ENCODE results near the gene RRAS2. TPM values are rescaled to one million over a fixed set of nuclear protein-coding genes. Genes with fewer than 3 reads are reported as not detected.

The RRAS2 gene
- total and polyA plus RNA-seq, 7 donors = 15.5 to 48.5 (median 31.1) TPM

- no peak for DNase-seq
- H3K9me3 ChIP-seq = no peaks in the 10 kb centered on the region
- WGBS, 2 donors = 48 to 78% methylated on average over 5 of the region's 5 CpGs
- no peak overlapping the region for H3K27ac ChIP-seq
- no peaks in the 10 kb centered on the region for H3K36me3 ChIP-seq
- peaks cover 0 to 8% (median 0%) of the 10 kb centered on the region in 3 donors for H3K27me3 ChIP-seq
- TF ChIP-seq EP300 (IDR thresholded peaks at IDR 0.05) (no peak), CTCF (IDR thresholded peaks at IDR 0.05) (no peak), POLR2A (IDR thresholded peaks at IDR 0.05) (no peak), POLR2AphosphoS5 (IDR thresholded peaks at IDR 0.05) (no peak)
- H3K4me3 ChIP-seq = no peak overlapping the region
- intact Hi-C loops (cut with DNase I) = loop anchor here (5.0 kb wide), 1 partner anchor 96 kb away; no protein-coding TSS in a partner anchor
- peaks cover 0 to 5% (median 0%) of the 10 kb centered on the region in 4 donors for H3K4me1 ChIP-seq
These were observed 110.4 kb downstream of the RRAS2 start for GRCh38 chr11:14248580-14248981.

- intact Hi-C loops (cut with DNase I) = loop anchor here (5.0 kb wide), 1 partner anchor 93 kb away; no protein-coding TSS in a partner anchor
These were observed 113.5 kb downstream of the RRAS2 start for GRCh38 chr11:14245444-14245843.

GRCh38 chr11:14244926-14245325, 114.1 kb downstream of the RRAS2 start:
- Histone ChIP-seq H3K36me3 (no peaks in the 10 kb centered on the region), H3K4me1 (peaks cover 0 to 5% (median 0%) of the 10 kb centered on the region in 4 donors), H3K27ac (no peak overlapping the region), H3K9me3 (no peaks in the 10 kb centered on the region), H3K27me3 (peaks cover 0 to 8% (median 0%) of the 10 kb centered on the region in 3 donors), H3K4me3 (no peak overlapping the region)
- TF ChIP-seq POLR2A (IDR thresholded peaks at IDR 0.05) (no peak), EP300 (IDR thresholded peaks at IDR 0.05) (no peak), CTCF (IDR thresholded peaks at IDR 0.05) (no peak), POLR2AphosphoS5 (IDR thresholded peaks at IDR 0.05) (no peak)
- 93 to 95% methylated on average over 8 of the region's 8 CpGs for WGBS, 2 donors
- DNase-seq = no peak
- intact Hi-C loops (cut with DNase I) = loop anchor here (5.0 kb wide), 1 partner anchor 93 kb away; no protein-coding TSS in a partner anchor

More at GRCh38 chr11:14245444-14245843, 113.5 kb downstream of the RRAS2 start:
- Histone ChIP-seq H3K4me1 (peaks cover 0 to 5% (median 0%) of the 10 kb centered on the region in 4 donors), H3K27me3 (peaks cover 0 to 8% (median 0%) of the 10 kb centered on the region in 3 donors), H3K27ac (no peak overlapping the region), H3K4me3 (no peak overlapping the region), H3K36me3 (no peaks in the 10 kb centered on the region), H3K9me3 (no peaks in the 10 kb centered on the region)
- no peak for TF ChIP-seq CTCF (IDR thresholded peaks at IDR 0.05)
- no peak for TF ChIP-seq POLR2AphosphoS5 (IDR thresholded peaks at IDR 0.05)
- TF ChIP-seq EP300 (IDR thresholded peaks at IDR 0.05) = no peak
- TF ChIP-seq POLR2A (IDR thresholded peaks at IDR 0.05) = no peak
- no peak for DNase-seq
- 76 to 82% methylated on average over 2 of the region's 2 CpGs for WGBS, 2 donors

GRCh38 chr11:14242733-14243132, 116.2 kb downstream of the RRAS2 start:
- H3K9me3 ChIP-seq = no peaks in the 10 kb centered on the region
- intact Hi-C loops (cut with DNase I) = no loop called here

More at GRCh38 chr11:14242733-14243132, 116.2 kb downstream of the RRAS2 start:
- Histone ChIP-seq H3K27me3 (no peaks in the 10 kb centered on the region), H3K36me3 (no peaks in the 10 kb centered on the region), H3K27ac (no peak overlapping the region), H3K4me3 (no peak overlapping the region), H3K4me1 (no peaks in the 10 kb centered on the region)
- no peak for TF ChIP-seq POLR2A (IDR thresholded peaks at IDR 0.05)
- TF ChIP-seq CTCF (IDR thresholded peaks at IDR 0.05) = no peak
- TF ChIP-seq POLR2AphosphoS5 (IDR thresholded peaks at IDR 0.05) = no peak
- no peak for TF ChIP-seq EP300 (IDR thresholded peaks at IDR 0.05)
- no peak for DNase-seq
- 93 to 94% methylated on average over 4 of the region's 4 CpGs for WGBS, 2 donors
